ENCODE results near the gene PTH2R.
"Not testable (repeated sequence)": the region's sequence is repeated elsewhere in the genome, so short reads cannot be mapped to it uniquely, and the experiment has no call there.

Gene PTH2R

GRCh38 chr2:208441951-208442350 is 35.4 kb downstream of the PTH2R start:
- peaks cover 2% of the 10 kb centered on the region for H3K27me3 Mint-ChIP-seq
- H3K4me3 Mint-ChIP-seq: no peak overlapping the region
- H3K4me1 Mint-ChIP-seq (ENCODE audit: low read depth): no peaks in the 10 kb centered on the region
- no peak overlapping the region for H3K27ac Mint-ChIP-seq
- no peaks in the 10 kb centered on the region for H3K9me3 Mint-ChIP-seq (ENCODE audit: low read depth)
- no peaks in the 10 kb centered on the region for H3K36me3 Mint-ChIP-seq

DNA sequence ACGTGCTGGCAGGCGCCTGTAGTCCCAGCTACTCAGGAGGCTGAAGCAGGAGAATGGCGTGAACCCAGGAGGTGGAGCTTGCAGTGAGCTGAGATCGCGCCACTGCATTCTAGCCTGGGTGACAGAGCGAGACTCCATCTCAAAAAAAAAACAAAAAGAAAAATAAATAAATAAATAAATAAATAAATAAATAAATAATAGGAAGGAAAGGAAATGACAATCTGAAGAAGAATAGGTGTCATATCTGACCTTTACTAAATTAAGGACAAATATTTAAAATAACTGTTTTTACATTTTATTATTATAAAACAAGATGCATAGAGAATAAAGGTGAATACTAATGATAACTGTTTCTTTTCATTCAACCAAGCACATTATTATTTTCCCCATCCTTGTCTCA is 40.9 kb downstream of the PTH2R start:
- not testable (repeated sequence) for H3K4me1 Mint-ChIP-seq (ENCODE audit: low read depth); H3K9me3 Mint-ChIP-seq (ENCODE audit: low read depth); H3K4me3 Mint-ChIP-seq

DNA sequence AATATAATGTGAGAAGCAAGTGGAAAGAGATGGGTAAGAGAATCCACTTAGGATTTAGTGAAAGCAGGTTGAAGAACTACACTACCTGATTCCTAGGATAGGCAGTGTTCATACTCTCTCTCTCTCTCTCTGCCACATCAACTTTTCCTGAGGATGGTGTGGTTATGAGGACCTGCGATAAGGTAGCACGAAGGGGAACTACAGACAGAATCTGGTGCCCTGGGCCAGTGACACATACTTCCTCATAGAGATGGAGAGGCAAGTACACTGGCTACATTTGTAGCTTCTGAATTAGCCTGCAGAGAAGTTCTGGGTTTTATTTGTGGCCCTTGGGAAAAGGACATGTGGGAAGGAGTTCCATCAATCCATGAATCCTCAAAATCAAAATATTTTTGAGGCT is 44.5 kb downstream of the PTH2R start:
- Mint-ChIP-seq H3K36me3 (no peaks in the 10 kb centered on the region), H3K4me3 (no peak overlapping the region), H3K4me1 (ENCODE audit: low read depth) (no peaks in the 10 kb centered on the region), H3K27me3 (peaks cover 6% of the 10 kb centered on the region), H3K9me3 (ENCODE audit: low read depth) (no peaks in the 10 kb centered on the region), H3K27ac (no peak overlapping the region)

More for the DNA sequence above, 40.9 kb downstream of the PTH2R start:
- H3K27me3 Mint-ChIP-seq, H3K27ac Mint-ChIP-seq, H3K36me3 Mint-ChIP-seq: not testable (repeated sequence)

GRCh38 chr2:208454861-208455260 is 48.3 kb downstream of the PTH2R start:
- no peaks in the 10 kb centered on the region for H3K36me3 Mint-ChIP-seq
- H3K27ac Mint-ChIP-seq: no peak overlapping the region
- peaks cover 5% of the 10 kb centered on the region for H3K9me3 Mint-ChIP-seq (ENCODE audit: low read depth)

GRCh38 chr2:208463721-208464120 is 57.1 kb downstream of the PTH2R start:
- H3K4me1 Mint-ChIP-seq (ENCODE audit: low read depth): no peaks in the 10 kb centered on the region
- H3K27ac Mint-ChIP-seq: no peak overlapping the region
- H3K36me3 Mint-ChIP-seq: no peaks in the 10 kb centered on the region
- H3K4me3 Mint-ChIP-seq: no peak overlapping the region
- peaks cover under 1% of the 10 kb centered on the region for H3K27me3 Mint-ChIP-seq
- peaks cover 2% of the 10 kb centered on the region for H3K9me3 Mint-ChIP-seq (ENCODE audit: low read depth)

More at GRCh38 chr2:208454861-208455260, 48.3 kb downstream of the PTH2R start:
- Mint-ChIP-seq H3K4me3 (no peak overlapping the region), H3K4me1 (ENCODE audit: low read depth) (no peaks in the 10 kb centered on the region), H3K27me3 (peaks cover 6% of the 10 kb centered on the region)

DNA sequence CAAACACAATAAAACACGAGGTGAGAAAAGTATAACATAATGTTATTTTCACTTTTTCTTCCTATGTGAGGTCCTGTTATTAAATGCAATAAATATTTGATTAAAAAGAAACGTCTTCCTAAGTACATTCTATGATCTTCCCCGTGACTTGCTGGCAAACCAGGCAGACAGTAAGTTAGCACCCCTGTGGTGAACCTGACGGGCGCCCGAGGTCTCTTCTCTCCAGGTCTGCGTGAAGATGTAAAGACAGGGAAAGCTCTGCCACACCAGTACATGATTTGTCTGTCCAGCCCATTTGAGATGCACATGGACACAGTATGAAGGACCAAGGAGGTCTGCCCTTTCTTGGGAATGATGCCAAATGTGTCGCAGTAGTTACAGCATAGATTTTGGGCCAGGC is 57.6 kb downstream of the PTH2R start:
- Mint-ChIP-seq H3K4me3 (no peak overlapping the region), H3K27ac (no peak overlapping the region)

DNA sequence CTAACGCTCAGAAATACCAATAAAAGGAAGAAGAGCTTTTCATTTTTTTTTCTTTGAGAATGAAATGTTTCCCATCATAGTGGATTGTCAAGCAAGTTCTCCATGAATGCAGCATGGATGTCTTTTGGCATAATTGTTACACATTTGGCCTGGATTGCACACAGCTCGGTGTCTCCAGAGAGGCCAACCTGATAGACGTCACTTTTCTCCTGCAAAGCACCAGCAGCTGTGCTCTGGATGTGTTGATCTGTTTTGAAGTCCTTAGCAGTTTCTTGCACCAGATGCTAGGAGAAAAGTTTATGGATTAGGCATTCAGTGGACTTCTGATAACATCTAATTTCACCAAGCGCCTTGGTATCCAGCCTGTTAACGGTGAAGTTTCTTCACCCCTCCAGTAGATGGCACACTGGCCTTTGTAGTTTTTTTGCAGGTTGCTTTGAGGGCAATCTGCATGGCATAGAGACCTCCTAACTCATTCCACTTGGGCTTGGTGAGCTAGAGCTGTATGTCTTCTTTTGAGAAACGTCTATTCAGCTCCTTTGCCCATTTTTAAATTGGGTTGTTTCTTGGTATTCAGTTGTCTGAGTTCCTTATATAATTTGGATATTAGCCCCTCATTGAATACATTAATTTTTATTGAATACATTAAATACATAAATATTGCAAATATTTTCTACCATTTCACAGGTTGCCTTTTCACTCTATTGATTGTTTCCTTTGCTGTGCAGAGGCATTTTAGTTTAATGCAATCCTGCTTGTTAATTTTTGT is 59.7 kb downstream of the PTH2R start:
- Mint-ChIP-seq H3K27ac (no peak overlapping the region), H3K27me3 (peaks cover 5% of the 10 kb centered on the region), H3K36me3 (no peaks in the 10 kb centered on the region), H3K4me3 (no peak overlapping the region), H3K4me1 (ENCODE audit: low read depth) (no peaks in the 10 kb centered on the region), H3K9me3 (ENCODE audit: low read depth) (no peaks in the 10 kb centered on the region)

More for the DNA sequence above, 57.6 kb downstream of the PTH2R start:
- Mint-ChIP-seq H3K27me3 (peaks cover 1% of the 10 kb centered on the region), H3K4me1 (ENCODE audit: low read depth) (no peaks in the 10 kb centered on the region), H3K9me3 (ENCODE audit: low read depth) (no peaks in the 10 kb centered on the region), H3K36me3 (no peaks in the 10 kb centered on the region)

DNA sequence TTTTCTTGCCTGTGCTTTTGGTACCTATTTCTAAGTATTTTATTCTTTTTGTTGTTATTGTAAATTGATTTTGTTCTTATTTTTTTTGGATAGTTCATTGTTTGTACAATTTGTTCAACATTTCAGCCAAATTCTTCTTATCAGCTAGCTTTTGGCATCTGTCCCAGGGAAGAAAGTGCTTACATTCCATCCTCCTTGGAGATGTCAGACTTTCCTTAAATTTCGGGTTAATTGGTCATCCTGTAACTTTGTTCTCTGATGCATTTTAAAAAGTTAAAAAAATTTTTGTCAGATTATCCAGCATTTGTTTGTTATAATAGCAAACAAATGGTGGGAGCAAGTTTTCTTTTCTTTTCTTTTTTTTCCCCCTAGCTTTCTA is 60.3 kb downstream of the PTH2R start:
- H3K4me1 Mint-ChIP-seq (ENCODE audit: low read depth): no peaks in the 10 kb centered on the region
- H3K27ac Mint-ChIP-seq: no peak overlapping the region
- H3K9me3 Mint-ChIP-seq (ENCODE audit: low read depth): no peaks in the 10 kb centered on the region
- no peak overlapping the region for H3K4me3 Mint-ChIP-seq
- H3K27me3 Mint-ChIP-seq: peaks cover 5% of the 10 kb centered on the region
- no peaks in the 10 kb centered on the region for H3K36me3 Mint-ChIP-seq

DNA sequence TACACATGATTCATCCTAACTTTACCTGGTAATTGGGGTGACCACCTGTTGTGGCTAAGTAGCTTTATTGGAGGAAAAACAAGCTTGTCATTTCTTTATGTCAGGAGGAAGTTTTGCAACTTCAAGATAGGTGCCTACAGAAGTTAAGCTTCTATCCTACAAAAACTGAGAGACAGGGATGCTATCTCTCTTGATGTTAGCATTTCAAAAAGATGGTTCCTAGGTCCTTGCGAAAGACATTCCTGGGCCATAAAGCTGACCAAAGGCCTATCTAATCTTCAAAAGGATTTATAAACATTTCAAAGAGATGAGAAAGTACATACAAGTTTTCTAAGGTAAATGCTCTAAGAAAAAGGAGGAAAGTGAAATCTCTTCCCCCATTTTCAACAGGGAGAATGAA is 61.0 kb downstream of the PTH2R start:
- H3K9me3 Mint-ChIP-seq (ENCODE audit: low read depth): no peaks in the 10 kb centered on the region
- H3K36me3 Mint-ChIP-seq: no peaks in the 10 kb centered on the region
- H3K27ac Mint-ChIP-seq: no peak overlapping the region

GRCh38 chr2:208477741-208478140 is 71.1 kb downstream of the PTH2R start:
- Mint-ChIP-seq H3K4me1 (ENCODE audit: low read depth) (no peaks in the 10 kb centered on the region), H3K27ac (no peak overlapping the region), H3K36me3 (no peaks in the 10 kb centered on the region), H3K4me3 (no peak overlapping the region), H3K27me3 (no peaks in the 10 kb centered on the region), H3K9me3 (ENCODE audit: low read depth) (peaks cover 7% of the 10 kb centered on the region)

More for the DNA sequence above, 61.0 kb downstream of the PTH2R start:
- H3K4me3 Mint-ChIP-seq: no peak overlapping the region
- H3K4me1 Mint-ChIP-seq (ENCODE audit: low read depth): no peaks in the 10 kb centered on the region
- H3K27me3 Mint-ChIP-seq: peaks cover 7% of the 10 kb centered on the region

GRCh38 chr2:208479342-208479741 is 72.8 kb downstream of the PTH2R start:
- no peaks in the 10 kb centered on the region for H3K27me3 Mint-ChIP-seq
- no peak overlapping the region for H3K4me3 Mint-ChIP-seq
- no peak overlapping the region for H3K27ac Mint-ChIP-seq
- H3K9me3 Mint-ChIP-seq (ENCODE audit: low read depth): peaks cover 7% of the 10 kb centered on the region
- H3K4me1 Mint-ChIP-seq (ENCODE audit: low read depth): no peaks in the 10 kb centered on the region
- no peaks in the 10 kb centered on the region for H3K36me3 Mint-ChIP-seq

DNA sequence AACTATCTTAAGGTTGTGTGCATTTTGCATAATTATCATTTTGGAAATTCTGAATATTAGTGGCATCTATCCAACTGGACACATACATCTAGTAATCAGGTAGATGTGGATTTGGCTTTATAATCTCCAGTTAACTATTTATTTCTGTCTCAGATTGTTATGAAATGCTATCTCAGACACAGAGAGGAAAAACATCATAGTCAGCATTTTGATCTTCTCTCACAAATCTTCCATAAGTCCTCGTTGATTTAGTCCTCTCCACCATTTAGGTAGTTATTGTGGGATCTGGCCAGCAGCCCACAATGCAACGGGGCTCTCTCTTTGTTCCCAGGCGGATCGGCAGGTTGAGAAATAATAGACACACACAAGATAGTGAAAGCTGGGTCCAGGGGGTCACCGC is 75.4 kb downstream of the PTH2R start:
- not testable (repeated sequence) for H3K27me3 Mint-ChIP-seq; H3K4me1 Mint-ChIP-seq (ENCODE audit: low read depth); H3K9me3 Mint-ChIP-seq (ENCODE audit: low read depth); H3K27ac Mint-ChIP-seq; H3K4me3 Mint-ChIP-seq; H3K36me3 Mint-ChIP-seq

- H3K27ac Mint-ChIP-seq; H3K9me3 Mint-ChIP-seq (ENCODE audit: low read depth); H3K36me3 Mint-ChIP-seq; H3K4me3 Mint-ChIP-seq; H3K27me3 Mint-ChIP-seq; H3K4me1 Mint-ChIP-seq (ENCODE audit: low read depth): not testable (repeated sequence)
Observed at GRCh38 chr2:208482453-208483015, 75.9 kb downstream of the PTH2R start.

DNA sequence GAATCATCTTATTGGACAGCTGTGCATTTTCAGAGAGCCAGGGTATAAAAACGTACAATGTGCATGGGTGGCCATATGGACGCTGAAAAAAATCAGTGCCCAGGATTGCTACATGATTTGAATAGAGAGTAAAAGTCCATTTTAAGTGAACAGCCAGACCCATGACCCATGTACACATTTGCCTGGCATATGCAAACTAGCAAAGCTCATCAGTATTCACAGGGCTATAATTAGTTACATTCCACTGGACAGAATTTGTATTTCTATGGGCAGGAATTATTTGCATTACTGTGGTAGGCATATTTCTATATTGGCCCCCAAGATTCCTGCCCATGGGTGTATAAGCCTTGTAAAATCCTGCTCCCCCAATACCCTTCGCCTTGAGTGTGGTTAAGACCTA is 78.8 kb downstream of the PTH2R start:
- H3K36me3 Mint-ChIP-seq: no peaks in the 10 kb centered on the region
- no peaks in the 10 kb centered on the region for H3K4me1 Mint-ChIP-seq (ENCODE audit: low read depth)
- peaks cover 1% of the 10 kb centered on the region for H3K27me3 Mint-ChIP-seq
- no peak overlapping the region for H3K27ac Mint-ChIP-seq
- H3K4me3 Mint-ChIP-seq: no peak overlapping the region
- peaks cover 7% of the 10 kb centered on the region for H3K9me3 Mint-ChIP-seq (ENCODE audit: low read depth)

DNA sequence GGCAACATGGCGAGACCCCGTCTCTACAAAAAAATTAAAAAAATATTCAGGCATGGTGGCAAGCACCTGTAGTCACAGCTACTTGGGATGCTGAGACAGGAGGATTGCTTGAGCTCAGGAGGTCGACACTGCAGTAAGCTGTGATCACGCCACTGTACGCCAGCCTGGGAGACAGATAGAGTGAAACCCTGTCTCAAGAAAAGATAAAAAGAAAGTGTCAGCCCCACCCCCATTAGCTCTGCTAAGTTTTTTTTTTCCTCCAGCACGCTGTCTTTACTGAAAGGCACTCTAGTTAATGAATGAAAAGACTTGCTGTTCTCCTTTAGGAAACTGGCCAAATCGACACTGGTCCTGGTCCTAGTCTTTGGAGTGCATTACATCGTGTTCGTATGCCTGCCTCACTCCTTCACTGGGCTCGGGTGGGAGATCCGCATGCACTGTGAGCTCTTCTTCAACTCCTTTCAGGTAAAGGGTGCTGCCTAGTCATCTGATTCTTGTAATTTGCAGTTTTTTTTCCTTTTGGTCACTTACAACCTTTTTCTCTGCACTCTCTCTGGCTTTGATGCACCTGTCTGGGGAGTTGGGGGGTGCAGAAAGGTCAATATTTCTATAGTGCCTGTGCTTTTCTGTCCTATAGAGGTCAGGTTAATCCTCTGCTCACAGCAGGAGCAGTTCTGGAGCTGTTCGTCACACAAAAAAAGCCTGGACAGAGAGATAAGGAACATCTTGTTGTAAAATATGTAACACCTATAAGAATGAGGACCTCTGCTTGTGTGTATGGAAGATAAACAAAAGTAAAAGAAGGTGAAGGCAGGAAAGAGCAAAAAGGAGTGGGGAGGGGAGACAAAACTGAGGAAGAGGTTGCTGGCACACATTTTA is 82.3 kb downstream of the PTH2R start:
- peaks cover 1% of the 10 kb centered on the region for H3K27me3 Mint-ChIP-seq
- H3K4me3 Mint-ChIP-seq: no peak overlapping the region
- no peaks in the 10 kb centered on the region for H3K36me3 Mint-ChIP-seq
- H3K9me3 Mint-ChIP-seq (ENCODE audit: low read depth): no peaks in the 10 kb centered on the region
- H3K4me1 Mint-ChIP-seq (ENCODE audit: low read depth): no peaks in the 10 kb centered on the region
- H3K27ac Mint-ChIP-seq: no peak overlapping the region
